HCT116 (cell line): ENCODE results near the gene DAGLA. TPM values are rescaled to one million over a fixed set of nuclear protein-coding genes. Genes with fewer than 3 reads are reported as not detected.

Experiments
- ATAC-seq: fragments of 200-7000 bp; cut with Tn5 transposase; 2 replicates; pipeline ENCODE4 v1.9.1; 2020; ENCODE audit warnings: mild to moderate bottlenecking, moderate library complexity
- BruUV-seq: library from RNA; stranded (reverse); fragments of 400-500 nt; replicated peaks from 2 replicates; lab custom pipeline; 2021; lab: Mats Ljungman, UMichigan
- CTCF ChIA-PET: fragments of 300-600 bp; sonication (Branson Sonifier 250); formaldehyde crosslinking; loops from one replicate; lab custom pipeline; 2021; ENCODE audit warnings: antibody characterized with exemption; lab: Charles Lee
- POLR2A ChIA-PET: fragments of 300-600, 350-600 bp; sonication (Branson Sonifier 250); formaldehyde crosslinking; loops from one replicate; lab custom pipeline; 2021; ENCODE audit warnings: antibody characterized with exemption; lab: Charles Lee
- RAD21 ChIA-PET, 2 experiments: fragments of 300-600 bp; sonication (Branson Sonifier 250); formaldehyde crosslinking; loops; one replicate each; lab custom pipeline; 2023; ENCODE audit warnings: low total read pairs in 2 of 2; ENCODE audit not compliant: uncharacterized antibody in 2 of 2, unreplicated experiment in 2 of 2, low non-redundant PET in 1 of 2; lab: Charles Lee
- DNase-seq: peaks from one replicate; pipeline ENCODE4 v3.0.0-alpha.2; 2010; ENCODE audit warnings: low read depth, low spot score
- H2AFZ ChIP-seq: fragments of 200-600 bp; shearing (Covaris generic), sonication (generic); 2 replicates; pipeline ENCODE4 v1.6.1; 2017; ENCODE audit warnings: low read depth, mixed run types, mixed read lengths, antibody characterized with exemption, low read length; ENCODE audit not compliant: poor library complexity, severe bottlenecking
- H3K27ac ChIP-seq: 2 replicates; pipeline ENCODE4 v1.5.1; 2012; ENCODE audit warnings: low read depth, low read length
- H3K27me3 ChIP-seq: fragments of 200-600 bp; sonication (generic); 2 replicates; pipeline ENCODE4 v1.6.1; 2016; ENCODE audit warnings: mixed run types, low read length, mixed read lengths; ENCODE audit not compliant: insufficient read depth
- H3K36me3 ChIP-seq, 2 experiments: fragments of 200-500 bp in 1 of 2; fragments of 200-600 bp in 1 of 2; sonication (Bioruptor generic) in 1 of 2; sonication (generic) in 1 of 2; 2 replicates each; pipeline versions ENCODE4 v1.5.1 to v1.6.1; 2014 to 2016; ENCODE audit warnings: low read length in 2 of 2, inconsistent platforms in 1 of 2, mixed read lengths in 1 of 2, mixed run types in 1 of 2; ENCODE audit not compliant: insufficient read depth in 2 of 2, control insufficient read depth in 1 of 2
- H3K4me1 ChIP-seq, 2 experiments: fragments of 200-600 bp in 1 of 2; sonication (generic) in 1 of 2; 2 replicates each; pipeline versions ENCODE4 v1.5.1 to v1.6.1; 2012 to 2017; ENCODE audit warnings: low read length in 2 of 2, inconsistent platforms in 1 of 2, mild to moderate bottlenecking in 1 of 2, mixed read lengths in 1 of 2, mixed run types in 1 of 2, moderate library complexity in 1 of 2; ENCODE audit not compliant: insufficient read depth in 2 of 2, control insufficient read depth in 1 of 2
- H3K4me2 ChIP-seq: fragments of 200-600 bp; sonication (generic); 2 replicates; pipeline ENCODE4 v1.6.1; 2017; ENCODE audit warnings: mixed run types, low read length, mixed read lengths
- H3K4me3 ChIP-seq, 2 experiments: fragments of 200-600 bp in 1 of 2; sonication (generic) in 1 of 2; replicated peaks in 1 of 2; 2 replicates each; pipeline ENCODE4 v1.5.1; 2011 to 2016; ENCODE audit warnings: low read length in 2 of 2, control low read depth in 1 of 2, low read depth in 1 of 2, mild to moderate bottlenecking in 1 of 2, mixed read lengths in 1 of 2, mixed run types in 1 of 2
- H3K79me2 ChIP-seq: fragments of 200-600 bp; sonication (generic); 2 replicates; pipeline ENCODE4 v1.6.1; 2017; ENCODE audit warnings: mild to moderate bottlenecking, mixed run types, low read length, moderate library complexity, mixed read lengths; ENCODE audit not compliant: insufficient read depth
- H3K9ac ChIP-seq: fragments of 200-600 bp; sonication (generic); 2 replicates; pipeline ENCODE4 v1.6.1; 2016; ENCODE audit warnings: low read length, mixed read lengths
- H3K9me2 ChIP-seq: fragments of 200-600 bp; sonication (generic), shearing (Covaris generic); 2 replicates; pipeline ENCODE4 v1.6.1; 2017; ENCODE audit warnings: mixed run types, mild to moderate bottlenecking, moderate library complexity; ENCODE audit not compliant: insufficient read depth
- H3K9me3 ChIP-seq, 2 experiments: fragments of 200-500 bp in 1 of 2; fragments of 200-600 bp in 1 of 2; sonication (Bioruptor generic) in 1 of 2; sonication (generic) in 1 of 2; 2 replicates each; pipeline ENCODE4 v1.6.1; 2014 to 2017; ENCODE audit warnings: low read length in 2 of 2, mixed read lengths in 2 of 2, inconsistent platforms in 1 of 2, low read depth in 1 of 2, mild to moderate bottlenecking in 1 of 2, mixed run types in 1 of 2, moderate library complexity in 1 of 2; ENCODE audit not compliant: control insufficient read depth in 1 of 2, insufficient read depth in 1 of 2
- H4K20me1 ChIP-seq: fragments of 200-600 bp; sonication (generic), shearing (Covaris generic); 2 replicates; pipeline ENCODE4 v1.6.1; 2017; ENCODE audit warnings: mixed run types, mild to moderate bottlenecking, moderate library complexity; ENCODE audit not compliant: insufficient read depth
- CBX3 ChIP-seq: IDR thresholded peaks from 2 replicates; pipeline ENCODE4 v1.6.1; 2012; ENCODE audit warnings: low read depth
- CEBPB ChIP-seq: IDR thresholded peaks from 2 replicates; pipeline ENCODE4 v1.6.1; 2012; ENCODE audit warnings: low read depth
- EGR1 ChIP-seq: IDR thresholded peaks from 2 replicates; pipeline ENCODE4 v1.6.1; 2012; ENCODE audit warnings: low read depth
- ELF1 ChIP-seq: IDR thresholded peaks from 2 replicates; pipeline ENCODE4 v1.6.1; 2012; ENCODE audit warnings: low read depth, borderline replicate concordance
- EZH2phosphoT487 ChIP-seq: fragments of 200-600 bp; IDR thresholded peaks from 2 replicates; pipeline ENCODE4 v1.6.1; 2018; ENCODE audit warnings: antibody characterized with exemption, borderline replicate concordance
- FOSL1 ChIP-seq: IDR thresholded peaks from 2 replicates; pipeline ENCODE4 v1.6.1; 2012; ENCODE audit warnings: low read depth
- JUND ChIP-seq: IDR thresholded peaks from 2 replicates; pipeline ENCODE4 v1.6.1; 2012
- POLR2A ChIP-seq: IDR thresholded peaks from 2 replicates; pipeline ENCODE4 v1.7.0; 2011; ENCODE audit warnings: borderline replicate concordance; ENCODE audit not compliant: insufficient read depth, insufficient read length; ENCODE audit errors: extremely low read depth
- SIN3A ChIP-seq: IDR thresholded peaks from 2 replicates; pipeline ENCODE4 v1.6.1; 2012; ENCODE audit warnings: low read depth
- SP1 ChIP-seq: IDR thresholded peaks from 2 replicates; pipeline ENCODE4 v1.6.1; 2012; ENCODE audit warnings: low read depth
- SRF ChIP-seq: IDR thresholded peaks from 2 replicates; pipeline ENCODE4 v1.6.1; 2012; ENCODE audit warnings: low read depth
- TCF7L2 ChIP-seq: IDR thresholded peaks from 2 replicates; pipeline ENCODE4 v1.7.0; 2011; ENCODE audit warnings: borderline replicate concordance, inconsistent platforms; ENCODE audit not compliant: insufficient read depth, insufficient read length; ENCODE audit errors: extremely low read depth
- ZFX ChIP-seq: fragments of 450-650 bp; IDR thresholded peaks from 2 replicates; pipeline ENCODE4 v1.6.1; 2017
- ZNF274 ChIP-seq: fragments of 200-500 bp; sonication (Bioruptor generic); IDR thresholded peaks from 2 replicates; pipeline ENCODE4 v1.6.1; 2014; ENCODE audit warnings: mild to moderate bottlenecking, low read depth, low read length, inconsistent platforms
- intact Hi-C: fragments of 100-400 bp; cut with micrococcal nuclease; formaldehyde crosslinking; loops from 2 replicates; pipeline ENCODE4 v1.10.0; 2022
- total RNA-seq: library from RNA; stranded (reverse); gene quantifications from one replicate; pipeline ENCODE4 v1.2.1, GENCODE V29; 2021; ENCODE audit not compliant: unreplicated experiment
- TF ChIP-seq, protein P1 (sequence below), 3 experiments: fragments of 200-600 bp in 1 of 3; sonication (generic) in 1 of 3; IDR thresholded peaks in 2 of 3; conservative IDR thresholded peaks in 1 of 3; 2 replicates each; pipeline ENCODE4 v1.5.1; 2012 to 2017; ENCODE audit warnings: low read depth in 2 of 3, low read length in 2 of 3, antibody characterized with exemption in 1 of 3, borderline replicate concordance in 1 of 3, control low read depth in 1 of 3, mild to moderate bottlenecking in 1 of 3, mixed read lengths in 1 of 3, mixed run types in 1 of 3, moderate library complexity in 1 of 3; ENCODE audit not compliant: insufficient read depth in 1 of 3
- TF ChIP-seq, protein P2 (sequence below): IDR thresholded peaks from 2 replicates; pipeline ENCODE4 v1.6.1; 2012
- TF ChIP-seq, protein P3 (sequence below): IDR thresholded peaks from 2 replicates; pipeline ENCODE4 v1.6.1; 2012

The DAGLA gene
- total RNA-seq, 1 experiment from 2014 or later: 2.7 TPM

DNA sequence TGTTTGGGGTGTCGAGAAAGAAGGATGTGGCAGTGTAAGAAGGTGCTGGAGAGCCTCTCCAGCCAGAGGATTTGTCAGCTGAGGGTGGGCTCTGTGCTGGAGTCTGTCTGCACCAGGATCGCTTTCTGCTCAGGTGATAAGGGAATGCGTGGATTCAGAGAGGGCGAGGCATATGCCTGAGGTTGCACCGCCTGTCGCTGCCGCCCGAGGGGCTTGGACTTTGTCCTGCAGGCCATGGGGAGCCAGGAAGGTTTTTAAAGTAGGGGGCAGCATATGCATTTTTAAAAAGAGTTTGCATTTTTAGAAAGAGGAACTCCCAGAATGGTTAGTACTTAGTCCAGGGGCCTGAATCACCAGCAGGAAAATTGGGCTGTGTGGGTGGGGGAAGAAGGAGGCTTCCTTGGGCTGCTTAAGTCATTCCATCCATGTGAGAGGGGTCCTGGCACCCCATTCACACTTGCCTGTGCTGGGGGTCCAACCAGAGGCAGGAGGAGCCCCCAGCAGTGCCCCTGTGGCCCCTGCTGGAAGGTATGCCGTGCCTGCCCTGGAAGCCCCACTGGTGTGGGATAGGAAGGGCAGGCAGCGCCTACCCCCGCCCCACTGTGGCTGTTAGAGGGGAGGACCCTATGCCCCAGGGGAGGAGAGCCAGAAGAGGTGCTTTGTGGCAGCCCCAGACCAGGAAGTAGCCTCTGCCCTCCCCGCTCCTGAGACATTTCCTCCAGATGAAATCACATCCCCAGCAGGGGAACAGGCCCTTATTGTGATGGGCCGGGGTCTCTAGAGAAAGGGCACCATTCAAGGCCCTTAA lies 36.5 kb downstream of the DAGLA start:
- ATAC-seq: no peak
- no peaks in the 10 kb centered on the region for H3K27me3 ChIP-seq
- POLR2A ChIA-PET: no interaction called here

More for the DNA sequence above, 36.5 kb downstream of the DAGLA start:
- Histone ChIP-seq H3K9me2 (no peaks in the 10 kb centered on the region), H3K4me1 (peaks cover 0 to 7% of the 10 kb centered on the region in 2 experiments; a peak in 1 of 4 replicates), H3K9ac (no peak overlapping the region), H4K20me1 (no peaks in the 10 kb centered on the region), H3K36me3 (no peaks in the 10 kb centered on the region), H3K27ac (no peak overlapping the region), H3K4me3 (no peak overlapping the region), H3K4me2 (no peak overlapping the region), H2AFZ (no peak overlapping the region), H3K79me2 (no peaks in the 10 kb centered on the region), H3K9me3 (no peaks in the 10 kb centered on the region)
- ChIA-PET RAD21 (no interaction called here), CTCF (no interaction called here)
- no peak for TF ChIP-seq ELF1
- TF ChIP-seq, protein P1, sequence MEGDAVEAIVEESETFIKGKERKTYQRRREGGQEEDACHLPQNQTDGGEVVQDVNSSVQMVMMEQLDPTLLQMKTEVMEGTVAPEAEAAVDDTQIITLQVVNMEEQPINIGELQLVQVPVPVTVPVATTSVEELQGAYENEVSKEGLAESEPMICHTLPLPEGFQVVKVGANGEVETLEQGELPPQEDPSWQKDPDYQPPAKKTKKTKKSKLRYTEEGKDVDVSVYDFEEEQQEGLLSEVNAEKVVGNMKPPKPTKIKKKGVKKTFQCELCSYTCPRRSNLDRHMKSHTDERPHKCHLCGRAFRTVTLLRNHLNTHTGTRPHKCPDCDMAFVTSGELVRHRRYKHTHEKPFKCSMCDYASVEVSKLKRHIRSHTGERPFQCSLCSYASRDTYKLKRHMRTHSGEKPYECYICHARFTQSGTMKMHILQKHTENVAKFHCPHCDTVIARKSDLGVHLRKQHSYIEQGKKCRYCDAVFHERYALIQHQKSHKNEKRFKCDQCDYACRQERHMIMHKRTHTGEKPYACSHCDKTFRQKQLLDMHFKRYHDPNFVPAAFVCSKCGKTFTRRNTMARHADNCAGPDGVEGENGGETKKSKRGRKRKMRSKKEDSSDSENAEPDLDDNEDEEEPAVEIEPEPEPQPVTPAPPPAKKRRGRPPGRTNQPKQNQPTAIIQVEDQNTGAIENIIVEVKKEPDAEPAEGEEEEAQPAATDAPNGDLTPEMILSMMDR (IDR thresholded peaks at IDR 0.05 in 2 of 3, conservative IDR thresholded peaks at IDR 0.05 in 1 of 3; ENCODE audit: borderline replicate concordance in 1 of 3, insufficient read depth in 1 of 3, low read depth in 2 of 3, low read length in 2 of 3): no peak
- TF ChIP-seq SRF: no peak
- no peak for TF ChIP-seq CBX3
- TF ChIP-seq EZH2phosphoT487: no peak
- TF ChIP-seq SP1: no peak
- no peak for TF ChIP-seq SIN3A
- TF ChIP-seq CEBPB: no peak
- TF ChIP-seq, protein P2, sequence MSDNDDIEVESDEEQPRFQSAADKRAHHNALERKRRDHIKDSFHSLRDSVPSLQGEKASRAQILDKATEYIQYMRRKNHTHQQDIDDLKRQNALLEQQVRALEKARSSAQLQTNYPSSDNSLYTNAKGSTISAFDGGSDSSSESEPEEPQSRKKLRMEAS: no peak
- TF ChIP-seq POLR2A: no peak
- TF ChIP-seq ZFX: no peak
- no peak for TF ChIP-seq EGR1
- no peak for TF ChIP-seq TCF7L2
- no peak for TF ChIP-seq FOSL1
- no peak for TF ChIP-seq ZNF274
- TF ChIP-seq, protein P3, sequence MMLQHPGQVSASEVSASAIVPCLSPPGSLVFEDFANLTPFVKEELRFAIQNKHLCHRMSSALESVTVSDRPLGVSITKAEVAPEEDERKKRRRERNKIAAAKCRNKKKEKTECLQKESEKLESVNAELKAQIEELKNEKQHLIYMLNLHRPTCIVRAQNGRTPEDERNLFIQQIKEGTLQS: no peak
- no peak for TF ChIP-seq JUND
- DNase-seq: no peak
- intact Hi-C loops: no loop called here
- BruUV-seq: no TSS peak
